A673 (cell line): ENCODE data around the gene MDP1.

Experiments
- CTCF ChIP-seq: fragments of 300-800, 200-600 bp; sonication (generic); conservative IDR thresholded peaks from 2 replicates; pipeline ENCODE4 v1.5.1; 2017; ENCODE audit warnings: low read depth, mild to moderate bottlenecking, antibody characterized with exemption, low read length, moderate library complexity, mixed read lengths
- EZH2 ChIP-seq: fragments of 200-600 bp; sonication (generic); IDR thresholded peaks from 2 replicates; pipeline ENCODE4 v1.6.1; 2017; ENCODE audit warnings: borderline replicate concordance, low read depth, mild to moderate bottlenecking, mixed read lengths, antibody characterized with exemption, low read length; ENCODE audit not compliant: poor library complexity, severe bottlenecking

GRCh38 chr14:24243336-24243836 lies 27.5 kb upstream of the MDP1 start:
- TF ChIP-seq EZH2 (no peak), CTCF (no peak)
